H9 (cell line): ENCODE results near the gene GAS6. TPM values are rescaled to one million over a fixed set of nuclear protein-coding genes. Genes with fewer than 3 reads are reported as not detected.

ENCODE experiments used
- DNase-seq: peaks from one replicate; pipeline ENCODE4 v3.0.0-alpha.2; 2017
- H2AFZ ChIP-seq: one replicate; pipeline ENCODE4 v1.6.1; 2013; ENCODE audit warnings: mild to moderate bottlenecking, low read length, control low read depth, moderate library complexity
- H2AK5ac ChIP-seq: 2 replicates; pipeline ENCODE4 v1.6.1; 2013; ENCODE audit warnings: low read length, control low read depth, mixed read lengths; ENCODE audit not compliant: insufficient read length
- H2BK120ac ChIP-seq: one replicate; pipeline ENCODE4 v1.6.1; 2013; ENCODE audit warnings: low read depth, mild to moderate bottlenecking, low read length, control low read depth, inconsistent platforms; ENCODE audit not compliant: poor library complexity, severe bottlenecking
- H2BK12ac ChIP-seq: 2 replicates; pipeline ENCODE4 v1.6.1; 2013; ENCODE audit warnings: low read length, control low read depth, mixed read lengths, low read depth; ENCODE audit not compliant: insufficient read length
- H2BK15ac ChIP-seq: 2 replicates; pipeline ENCODE4 v1.6.1; 2013; ENCODE audit warnings: low read depth, low read length, control low read depth
- H2BK20ac ChIP-seq: one replicate; pipeline ENCODE4 v1.6.1; 2013; ENCODE audit warnings: low read depth, mild to moderate bottlenecking, low read length, control low read depth, inconsistent platforms; ENCODE audit not compliant: poor library complexity, severe bottlenecking
- H2BK5ac ChIP-seq: 2 replicates; pipeline ENCODE4 v1.6.1; 2013; ENCODE audit warnings: low read length, control low read depth, mixed read lengths; ENCODE audit not compliant: insufficient read length
- H3K14ac ChIP-seq: 2 replicates; pipeline ENCODE4 v1.6.1; 2013; ENCODE audit warnings: low read length, control low read depth; ENCODE audit not compliant: insufficient read depth
- H3K18ac ChIP-seq: 2 replicates; pipeline ENCODE4 v1.6.1; 2013; ENCODE audit warnings: low read depth, mild to moderate bottlenecking, mixed read lengths, low read length, control low read depth; ENCODE audit not compliant: insufficient read length
- H3K23ac ChIP-seq: 2 replicates; pipeline ENCODE4 v1.6.1; 2013; ENCODE audit warnings: low read length, control low read depth, mixed read lengths, low read depth; ENCODE audit not compliant: insufficient read length
- H3K23me2 ChIP-seq: 2 replicates; pipeline ENCODE4 v1.6.1; 2013; ENCODE audit warnings: low read depth, mild to moderate bottlenecking, mixed read lengths, low read length, control low read depth; ENCODE audit not compliant: insufficient read length, poor library complexity, severe bottlenecking
- H3K27ac ChIP-seq: 2 replicates; pipeline ENCODE4 v1.5.1; 2013; ENCODE audit warnings: low read length, control low read depth, mixed read lengths, low read depth; ENCODE audit not compliant: insufficient read length
- H3K27me3 ChIP-seq: 2 replicates; pipeline ENCODE4 v1.6.1; 2013; ENCODE audit warnings: low read length, control low read depth, inconsistent platforms; ENCODE audit not compliant: insufficient read depth
- H3K4ac ChIP-seq: 2 replicates; pipeline ENCODE4 v1.6.1; 2013; ENCODE audit warnings: low read depth, mild to moderate bottlenecking, control low read depth, inconsistent platforms, low read length, moderate library complexity
- H3K4me1 ChIP-seq: 2 replicates; pipeline ENCODE4 v1.6.1; 2013; ENCODE audit warnings: low read length, control low read depth, inconsistent platforms; ENCODE audit not compliant: insufficient read depth
- H3K4me2 ChIP-seq: 2 replicates; pipeline ENCODE4 v1.6.1; 2013; ENCODE audit warnings: low read length, control low read depth, mixed read lengths; ENCODE audit not compliant: insufficient read length, insufficient read depth
- H3K56ac ChIP-seq: 2 replicates; pipeline ENCODE4 v1.6.1; 2013; ENCODE audit warnings: low read depth, mild to moderate bottlenecking, mixed read lengths, low read length, control low read depth; ENCODE audit not compliant: insufficient read length
- H3K79me1 ChIP-seq: 2 replicates; pipeline ENCODE4 v1.6.1; 2013; ENCODE audit warnings: low read depth, mild to moderate bottlenecking, moderate library complexity, low read length, control low read depth, inconsistent platforms; ENCODE audit not compliant: insufficient read depth, poor library complexity, severe bottlenecking
- H3K79me2 ChIP-seq: 2 replicates; pipeline ENCODE4 v1.6.1; 2013; ENCODE audit warnings: low read length, control low read depth, inconsistent platforms; ENCODE audit not compliant: insufficient read depth
- H3K9ac ChIP-seq: 2 replicates; pipeline ENCODE4 v1.6.1; 2013; ENCODE audit warnings: low read length, control low read depth, mixed read lengths; ENCODE audit not compliant: insufficient read length; ENCODE audit errors: extremely low read depth
- H3K9me3 ChIP-seq: one replicate; pipeline ENCODE4 v1.6.1; 2013; ENCODE audit warnings: low read depth, low read length, inconsistent platforms; ENCODE audit not compliant: control insufficient read depth
- H3T11ph ChIP-seq: one replicate; pipeline ENCODE4 v1.6.1; 2013; ENCODE audit warnings: mild to moderate bottlenecking, low read length, control low read depth, inconsistent platforms
- H4K20me1 ChIP-seq: one replicate; pipeline ENCODE4 v1.6.1; 2013; ENCODE audit not compliant: control insufficient read depth, insufficient read length, insufficient read depth
- H4K5ac ChIP-seq: 2 replicates; pipeline ENCODE4 v1.6.1; 2013; ENCODE audit warnings: low read depth, mild to moderate bottlenecking, mixed read lengths, low read length, control low read depth; ENCODE audit not compliant: insufficient read length
- H4K8ac ChIP-seq: replicated peaks from 2 replicates; pipeline ENCODE4 v1.6.1; 2013; ENCODE audit warnings: low read length, control low read depth, mixed read lengths, low read depth; ENCODE audit not compliant: insufficient read length
- H4K91ac ChIP-seq: 2 replicates; pipeline ENCODE4 v1.6.1; 2013; ENCODE audit warnings: low read depth, mild to moderate bottlenecking, moderate library complexity, mixed read lengths, low read length, control low read depth; ENCODE audit not compliant: insufficient read length
- H3K27ac Mint-ChIP-seq, 3 experiments: 2 replicates in 2 of 3; 3 replicates in 1 of 3; pipeline ENCODE4 v1.8.0; 2020 to 2021; ENCODE audit warnings: mixed read lengths in 3 of 3, mild to moderate bottlenecking in 1 of 3, moderate library complexity in 1 of 3
- H3K27me3 Mint-ChIP-seq: 2 replicates; pipeline ENCODE4 v1.8.0; 2021; ENCODE audit warnings: low read depth, mild to moderate bottlenecking, moderate library complexity, mixed read lengths
- H3K36me3 Mint-ChIP-seq, 3 experiments: 2 replicates in 2 of 3; 3 replicates in 1 of 3; pipeline ENCODE4 v1.8.0; 2020 to 2021; ENCODE audit warnings: low read depth in 3 of 3, mixed read lengths in 3 of 3; ENCODE audit not compliant: insufficient read depth in 1 of 3
- H3K4me1 Mint-ChIP-seq, 2 experiments: 2 replicates each; pipeline ENCODE4 v1.8.0; 2020; ENCODE audit warnings: mixed read lengths in 2 of 2
- H3K4me3 Mint-ChIP-seq, 2 experiments: 2 replicates in 1 of 2; 3 replicates in 1 of 2; pipeline ENCODE4 v1.8.0; 2020 to 2021; ENCODE audit warnings: mild to moderate bottlenecking in 2 of 2, mixed read lengths in 2 of 2, moderate library complexity in 1 of 2
- H3K9me3 Mint-ChIP-seq, 2 experiments: 2 replicates in 1 of 2; 3 replicates in 1 of 2; pipeline ENCODE4 v1.8.0; 2020; ENCODE audit warnings: mild to moderate bottlenecking in 2 of 2, mixed read lengths in 2 of 2, moderate library complexity in 1 of 2
- CTCF ChIP-seq: fragments of 200-600 bp; sonication (generic); conservative IDR thresholded peaks from 3 replicates; pipeline ENCODE4 v1.8.0; 2021; ENCODE audit warnings: antibody characterized with exemption, mild to moderate bottlenecking
- WGBS: extraction: QIAGEN DNeasy Blood & Tissue Kit; methylation state at CpG from one replicate; pipeline ENCODE4 v1.1.7; 2013; ENCODE audit warnings: missing lambda C conversion rate, low lambda C conversion rate, mixed read lengths; ENCODE audit not compliant: insufficient read length; ENCODE audit errors: extremely low coverage; 5-methylcytosine and 5-hydroxymethylcytosine counted together
- total RNA-seq: library from RNA; stranded (reverse); gene quantifications from 2 replicates; pipeline ENCODE4 v1.2.1, GENCODE V29; 2021

Gene GAS6
- total RNA-seq, 1 experiment from 2014 or later = 20.5 TPM

GRCh38 chr13:113823771-113824170 is 40.1 kb downstream of the GAS6 start:
- no peak overlapping the region for H2BK15ac ChIP-seq
- no peak overlapping the region for H3K14ac ChIP-seq
- H3K4me2 ChIP-seq = no peak overlapping the region
- no peak overlapping the region for H2AFZ ChIP-seq
- no peak overlapping the region for H2BK5ac ChIP-seq
- no peak overlapping the region for H3K27ac Mint-ChIP-seq
- no peaks in the 10 kb centered on the region for H3K23me2 ChIP-seq
- no peak overlapping the region for H4K8ac ChIP-seq
- peaks cover 6 to 34% (median 32%) of the 10 kb centered on the region in 3 experiments for H3K36me3 Mint-ChIP-seq
- no peak overlapping the region for H3K18ac ChIP-seq
- H3K79me2 ChIP-seq = no peaks in the 10 kb centered on the region
- no peak overlapping the region for H3K4me3 Mint-ChIP-seq
- no peaks in the 10 kb centered on the region for H3K4me1 ChIP-seq
- no peaks in the 10 kb centered on the region for H3K27me3 ChIP-seq
- H3K4me1 Mint-ChIP-seq = no peaks in the 10 kb centered on the region
- H4K91ac ChIP-seq = no peak overlapping the region
- H2AK5ac ChIP-seq = no peak overlapping the region
- H3K9me3 ChIP-seq = no peaks in the 10 kb centered on the region
- no peak overlapping the region for H2BK20ac ChIP-seq
- no peaks in the 10 kb centered on the region for H4K20me1 ChIP-seq
- H3K27me3 Mint-ChIP-seq = no peaks in the 10 kb centered on the region
- H3K9ac ChIP-seq = no peak overlapping the region
- TF ChIP-seq CTCF = no peak
- H3K56ac ChIP-seq = no peak overlapping the region
- no peak overlapping the region for H3K4ac ChIP-seq
- H3T11ph ChIP-seq = no peak overlapping the region
- no peak overlapping the region for H3K27ac ChIP-seq
- H3K23ac ChIP-seq = no peak overlapping the region
- no peak overlapping the region for H2BK120ac ChIP-seq
- H4K5ac ChIP-seq = no peak overlapping the region
- H2BK12ac ChIP-seq = no peak overlapping the region
- DNase-seq = no peak
- no peaks in the 10 kb centered on the region for H3K79me1 ChIP-seq
- no CpG with 5 or more reads among the region's 19 CpGs for WGBS
- H3K9me3 Mint-ChIP-seq = no peaks in the 10 kb centered on the region
